ENCODE data around the gene KREMEN2. TPM values are rescaled to one million over a fixed set of nuclear protein-coding genes. Genes with fewer than 3 reads are reported as not detected.

KREMEN2 gene
- polyA plus RNA-seq, 10 donors: 1.7 to 27.6 (median 5.6) TPM

Other genes with a start within 250 kb of the KREMEN2 start
- gene PRSS27, start 244.1 kb upstream of the KREMEN2 start, polyA plus RNA-seq (ENCODE audit: insufficient read length in 10 of 10): 1 to 10 TPM in 6 of 10 donors, under 1 TPM in 4; 0.86 to 1.6 (median 1.2) TPM
- gene SRRM2, start 211.6 kb upstream of the KREMEN2 start, polyA plus RNA-seq (ENCODE audit: insufficient read length in 10 of 10): 100 to 1,000 TPM; 351 to 593 (median 450) TPM
- gene ELOB, start 187.0 kb upstream of the KREMEN2 start, polyA plus RNA-seq (ENCODE audit: insufficient read length in 10 of 10): 100 to 1,000 TPM; 126 to 207 (median 146) TPM
- not detected for gene PRSS33, start 176.7 kb upstream of the KREMEN2 start, polyA plus RNA-seq (ENCODE audit: insufficient read length in 10 of 10)
- not detected for gene PRSS41, start 165.8 kb upstream of the KREMEN2 start, polyA plus RNA-seq (ENCODE audit: insufficient read length in 10 of 10)
- gene PRSS21, start 147.0 kb upstream of the KREMEN2 start, polyA plus RNA-seq (ENCODE audit: insufficient read length in 10 of 10): under 1 TPM in 3 of 10 donors, not detected in 7; 0.24 to 0.53 (median 0.31) TPM
- under 1 TPM in 9 of 10 donors, not detected in 1; 0.24 to 0.90 (median 0.56) TPM for gene ZG16B, start 134.0 kb upstream of the KREMEN2 start, polyA plus RNA-seq (ENCODE audit: insufficient read length in 10 of 10)
- under 1 TPM in 2 of 10 donors, not detected in 8; 0.83 to 0.94 TPM for gene PRSS22, start 106.1 kb upstream of the KREMEN2 start, polyA plus RNA-seq (ENCODE audit: insufficient read length in 10 of 10)
- 10 to 100 TPM; 10.4 to 20.2 (median 15.5) TPM for gene FLYWCH2, start 81.1 kb upstream of the KREMEN2 start, polyA plus RNA-seq (ENCODE audit: insufficient read length in 10 of 10)
- gene FLYWCH1, start 52.3 kb upstream of the KREMEN2 start, polyA plus RNA-seq (ENCODE audit: insufficient read length in 10 of 10): 10 to 100 TPM; 10.7 to 25.3 (median 17.2) TPM
- gene PAQR4, start 5.1 kb downstream of the KREMEN2 start, polyA plus RNA-seq (ENCODE audit: insufficient read length in 10 of 10): 10 to 100 TPM in 1 of 10 donors, 1 to 10 TPM in 9; 4.9 to 13.2 (median 7.2) TPM
- 10 to 100 TPM in 4 of 10 donors, 1 to 10 TPM in 6; 5.8 to 23.0 (median 9.5) TPM for gene PKMYT1, start 16.2 kb downstream of the KREMEN2 start, polyA plus RNA-seq (ENCODE audit: insufficient read length in 10 of 10)
- 1 to 10 TPM in 7 of 10 donors, under 1 TPM in 3; 0.45 to 2.6 (median 1.3) TPM for gene CLDN9, start 48.6 kb downstream of the KREMEN2 start, polyA plus RNA-seq (ENCODE audit: insufficient read length in 10 of 10)
- gene CLDN6, start 53.9 kb downstream of the KREMEN2 start, polyA plus RNA-seq (ENCODE audit: insufficient read length in 10 of 10): 1 to 10 TPM in 2 of 10 donors, under 1 TPM in 7, not detected in 1; 0.16 to 6.3 (median 0.31) TPM
- gene TNFRSF12A, start 56.1 kb downstream of the KREMEN2 start, polyA plus RNA-seq (ENCODE audit: insufficient read length in 10 of 10): 10 to 100 TPM; 21.3 to 91.8 (median 36.6) TPM
- gene HCFC1R1, start 59.7 kb downstream of the KREMEN2 start, polyA plus RNA-seq (ENCODE audit: insufficient read length in 10 of 10): 100 to 1,000 TPM in 8 of 10 donors, 10 to 100 TPM in 2; 68.2 to 157 (median 121) TPM
- 10 to 100 TPM; 15.9 to 26.9 (median 19.8) TPM for gene THOC6, start 59.8 kb downstream of the KREMEN2 start, polyA plus RNA-seq (ENCODE audit: insufficient read length in 10 of 10)
- under 1 TPM in 6 of 10 donors, not detected in 4; 0.07 to 0.82 (median 0.11) TPM for gene BICDL2, start 72.7 kb downstream of the KREMEN2 start, polyA plus RNA-seq (ENCODE audit: insufficient read length in 10 of 10)
- gene MMP25, start 82.3 kb downstream of the KREMEN2 start, polyA plus RNA-seq (ENCODE audit: insufficient read length in 10 of 10): 1 to 10 TPM; 1.1 to 3.0 (median 1.8) TPM
- gene IL32, start 101.4 kb downstream of the KREMEN2 start, polyA plus RNA-seq (ENCODE audit: insufficient read length in 10 of 10): 100 to 1,000 TPM in 6 of 10 donors, 10 to 100 TPM in 4; 43.8 to 181 (median 123) TPM
- under 1 TPM in 8 of 10 donors, not detected in 2; 0.13 to 0.53 (median 0.20) TPM for gene ZSCAN10, start 135.0 kb downstream of the KREMEN2 start, polyA plus RNA-seq (ENCODE audit: insufficient read length in 10 of 10)
- gene ZNF205, start 148.3 kb downstream of the KREMEN2 start, polyA plus RNA-seq (ENCODE audit: insufficient read length in 10 of 10): 10 to 100 TPM in 7 of 10 donors, 1 to 10 TPM in 3; 7.5 to 14.6 (median 11.7) TPM
- 10 to 100 TPM in 5 of 10 donors, 1 to 10 TPM in 5; 8.1 to 11.6 (median 10.0) TPM for gene ZNF213, start 170.8 kb downstream of the KREMEN2 start, polyA plus RNA-seq (ENCODE audit: insufficient read length in 10 of 10)
- not detected for gene OR1F1, start 223.9 kb downstream of the KREMEN2 start, polyA plus RNA-seq (ENCODE audit: insufficient read length in 10 of 10)